H1 (cell line): Measurements from ENCODE around the gene UTP14C. TPM values are rescaled to one million over a fixed set of nuclear protein-coding genes. Genes with fewer than 3 reads are reported as not detected.

Experiments used
- CTCF ChIA-PET: fragments of 300-600 bp; sonication (Branson Sonifier 250); formaldehyde crosslinking; loops from one replicate; lab custom pipeline; 2021; ENCODE audit not compliant: partially characterized antibody; lab: Charles Lee
- POLR2A ChIA-PET: fragments of 300-600 bp; sonication (Branson Sonifier 250); formaldehyde crosslinking; loops from one replicate; lab custom pipeline; 2021; ENCODE audit warnings: inconsistent platforms; ENCODE audit not compliant: partially characterized antibody; lab: Charles Lee
- DNase-seq, 2 experiments: peaks; one replicate each; pipeline versions ENCODE4 v3.0.0 to v3.0.0-alpha.2; 2010 to 2022; ENCODE audit warnings: low spot score in 2 of 2, low read depth in 1 of 2, mixed read lengths in 1 of 2
- FAIRE-seq: peaks from 2 replicates; lab custom pipeline; 2011; peaks lifted over from hg19 to GRCh38; lab: Jason Lieb, UNC
- H2AFZ ChIP-seq: 2 replicates; pipeline ENCODE4 v1.8.1; 2012; ENCODE audit warnings: low read length, inconsistent platforms
- H2AK5ac ChIP-seq: 2 replicates; pipeline ENCODE4 v1.6.1; 2013; ENCODE audit warnings: low read depth, low read length
- H2BK120ac ChIP-seq: replicated peaks from 2 replicates; pipeline ENCODE3; 2013; ENCODE audit warnings: low read depth, low read length, inconsistent platforms
- H2BK12ac ChIP-seq: 2 replicates; pipeline ENCODE4 v1.6.1; 2013; ENCODE audit warnings: low read depth, low read length
- H2BK15ac ChIP-seq: 2 replicates; pipeline ENCODE4 v1.6.1; 2013; ENCODE audit warnings: low read length
- H2BK20ac ChIP-seq: 2 replicates; pipeline ENCODE4 v1.6.1; 2013; ENCODE audit warnings: low read length
- H2BK5ac ChIP-seq: 2 replicates; pipeline ENCODE4 v1.6.1; 2013; ENCODE audit warnings: low read depth, low read length
- H3K14ac ChIP-seq: 2 replicates; pipeline ENCODE4 v1.6.1; 2013; ENCODE audit warnings: inconsistent platforms; ENCODE audit not compliant: insufficient read length
- H3K18ac ChIP-seq: 2 replicates; pipeline ENCODE4 v1.6.1; 2013; ENCODE audit warnings: low read length; ENCODE audit errors: extremely low read depth
- H3K23ac ChIP-seq: 2 replicates; pipeline ENCODE4 v1.6.1; 2013; ENCODE audit warnings: inconsistent platforms; ENCODE audit not compliant: insufficient read length
- H3K23me2 ChIP-seq: 2 replicates; pipeline ENCODE4 v1.6.1; 2013; ENCODE audit warnings: low read depth, low read length
- H3K27ac ChIP-seq: 2 replicates; pipeline ENCODE4 v1.6.1; 2011; ENCODE audit warnings: low read depth, low read length, inconsistent platforms
- H3K27me3 ChIP-seq, 4 experiments: replicated peaks in 1 of 4; 1 replicate in 1 of 4; 2 replicates in 3 of 4; pipeline versions ENCODE4 v1.6.1 to v1.8.1; 2011 to 2013; ENCODE audit warnings: low read length in 3 of 4, mild to moderate bottlenecking in 3 of 4, inconsistent platforms in 2 of 4, mixed read lengths in 2 of 4, moderate library complexity in 1 of 4; ENCODE audit not compliant: control insufficient read depth in 3 of 4, insufficient read depth in 3 of 4; ENCODE audit errors: extremely low read depth in 1 of 4
- H3K36me3 ChIP-seq, 4 experiments: 2 replicates each; pipeline versions ENCODE4 v1.6.1 to v1.8.1; 2011 to 2013; ENCODE audit warnings: mild to moderate bottlenecking in 4 of 4, low read length in 3 of 4, moderate library complexity in 2 of 4, control low read depth in 1 of 4, inconsistent platforms in 1 of 4; ENCODE audit not compliant: insufficient read depth in 4 of 4, control insufficient read depth in 2 of 4
- H3K4ac ChIP-seq: replicated peaks from 2 replicates; pipeline ENCODE3; 2013; ENCODE audit warnings: low read length, low read depth, mixed read lengths, inconsistent platforms; ENCODE audit not compliant: insufficient read length
- H3K4me1 ChIP-seq, 4 experiments: replicated peaks in 1 of 4; 1 replicate in 1 of 4; 2 replicates in 3 of 4; pipeline versions ENCODE4 v1.6.1 to v1.8.1; 2011 to 2013; ENCODE audit warnings: low read length in 3 of 4, inconsistent platforms in 2 of 4, mixed read lengths in 1 of 4; ENCODE audit not compliant: insufficient read depth in 4 of 4, control insufficient read depth in 3 of 4
- H3K4me2 ChIP-seq, 2 experiments: 2 replicates each; pipeline versions ENCODE4 v1.6.1 to v1.8.1; 2011 to 2013; ENCODE audit warnings: low read depth in 2 of 2, low read length in 2 of 2, control low read depth in 1 of 2, inconsistent platforms in 1 of 2, mild to moderate bottlenecking in 1 of 2; ENCODE audit not compliant: insufficient read depth in 1 of 2
- H3K4me3 ChIP-seq, 4 experiments: fragments of 200-600, 300-600 bp in 1 of 4; sonication (generic), shearing (Covaris generic), sonication (Bioruptor Twin) in 1 of 4; 2 replicates each; pipeline versions ENCODE4 v1.5.1 to v1.8.1; 2011 to 2016; ENCODE audit warnings: low read length in 4 of 4, low read depth in 3 of 4, control low read depth in 2 of 4, inconsistent platforms in 2 of 4, mild to moderate bottlenecking in 2 of 4, mixed read lengths in 1 of 4, moderate library complexity in 1 of 4; ENCODE audit not compliant: insufficient read depth in 2 of 4; ENCODE audit errors: extremely low read depth in 1 of 4
- H3K56ac ChIP-seq: replicated peaks from 2 replicates; pipeline ENCODE3; 2013; ENCODE audit warnings: low read depth, mild to moderate bottlenecking, mixed read lengths, low read length, inconsistent platforms; ENCODE audit not compliant: insufficient read length
- H3K79me1 ChIP-seq: 2 replicates; pipeline ENCODE4 v1.6.1; 2013; ENCODE audit warnings: low read depth, low read length, control low read depth
- H3K79me2 ChIP-seq, 2 experiments: 2 replicates each; pipeline versions ENCODE4 v1.6.1 to v1.8.1; 2012 to 2013; ENCODE audit warnings: low read length in 2 of 2, mild to moderate bottlenecking in 2 of 2, inconsistent platforms in 1 of 2; ENCODE audit not compliant: insufficient read depth in 2 of 2, control insufficient read depth in 1 of 2
- H3K9ac ChIP-seq, 4 experiments: replicated peaks in 1 of 4; 1 replicate in 1 of 4; 2 replicates in 3 of 4; pipeline versions ENCODE4 v1.6.1 to v1.8.1; 2011 to 2013; ENCODE audit warnings: low read depth in 3 of 4, low read length in 3 of 4, control low read depth in 2 of 4, mild to moderate bottlenecking in 2 of 4, moderate library complexity in 2 of 4, inconsistent platforms in 1 of 4; ENCODE audit errors: extremely low read depth in 1 of 4
- H3K9me3 ChIP-seq, 2 experiments: 2 replicates each; pipeline versions ENCODE4 v1.6.1 to v1.8.1; 2012 to 2013; ENCODE audit warnings: mild to moderate bottlenecking in 2 of 2, moderate library complexity in 2 of 2, control low read depth in 1 of 2, inconsistent platforms in 1 of 2, low read depth in 1 of 2, low read length in 1 of 2, mixed read lengths in 1 of 2; ENCODE audit not compliant: insufficient read depth in 2 of 2
- H4K20me1 ChIP-seq, 2 experiments: replicated peaks in 1 of 2; 2 replicates each; pipeline versions ENCODE3 to v1.8.1; 2011 to 2013; ENCODE audit warnings: inconsistent platforms in 2 of 2, low read length in 2 of 2, mild to moderate bottlenecking in 1 of 2; ENCODE audit not compliant: insufficient read depth in 2 of 2, control insufficient read depth in 1 of 2
- H4K5ac ChIP-seq: 2 replicates; pipeline ENCODE4 v1.6.1; 2013; ENCODE audit warnings: low read length, low read depth, mixed read lengths, inconsistent platforms; ENCODE audit not compliant: insufficient read length
- H4K8ac ChIP-seq: 2 replicates; pipeline ENCODE4 v1.8.0; 2013; ENCODE audit warnings: mild to moderate bottlenecking, moderate library complexity, low read length, inconsistent platforms; ENCODE audit not compliant: insufficient read depth; ENCODE audit errors: extremely low read depth
- H4K91ac ChIP-seq: replicated peaks from 2 replicates; pipeline ENCODE3; 2013; ENCODE audit warnings: low read length, mixed read lengths, inconsistent platforms; ENCODE audit not compliant: insufficient read length
- JUND ChIP-seq: IDR thresholded peaks from 2 replicates; pipeline ENCODE4 v1.6.1; 2011; ENCODE audit warnings: mild to moderate bottlenecking, improper control_type of control experiment, low read length
- KDM5A ChIP-seq: fragments of 200-600 bp; IDR thresholded peaks from 2 replicates; pipeline ENCODE4 v1.7.1; 2012; ENCODE audit warnings: mild to moderate bottlenecking, low read length, inconsistent platforms, mixed read lengths
- PHF8 ChIP-seq: fragments of 200-600 bp; sonication (generic); conservative IDR thresholded peaks from 2 replicates; pipeline ENCODE4 v1.7.1; 2012; ENCODE audit warnings: low read depth, mild to moderate bottlenecking, inconsistent platforms, low read length, moderate library complexity
- TAF7 ChIP-seq: optimal IDR thresholded peaks from 2 replicates; pipeline ENCODE3; 2011; ENCODE audit warnings: low read depth, mild to moderate bottlenecking, inconsistent platforms, low read length, moderate library complexity, borderline replicate concordance
- TBP ChIP-seq: IDR thresholded peaks from 2 replicates; pipeline ENCODE4 v1.6.1; 2011; ENCODE audit warnings: low read depth, low read length, improper control_type of control experiment
- WGBS, 2 experiments: shearing (Covaris generic) in 1 of 2; methylation state at CpG; one replicate each; pipeline versions ENCODE4 v1.1.6 to v1.1.7; 2013 to 2015; ENCODE audit warnings: low lambda C conversion rate in 2 of 2, mixed read lengths in 2 of 2, inconsistent platforms in 1 of 2, low coverage in 1 of 2, missing lambda C conversion rate in 1 of 2; ENCODE audit not compliant: insufficient replicate concordance in 2 of 2, insufficient coverage in 1 of 2, insufficient read length in 1 of 2; ENCODE audit errors: extremely low coverage in 1 of 2, missing lambda C conversion rate in 1 of 2; 5-methylcytosine and 5-hydroxymethylcytosine counted together
- polyA plus RNA-seq, 7 experiments: library from polyadenylated mRNA; depleted of rRNA in 3 of 7; stranded (reverse) in 5 of 7; unstranded in 2 of 7; fragments of >200 nt in 5 of 7; fragments of 200-250 nt in 2 of 7; gene quantifications; 1 replicate in 5 of 7; 2 replicates in 1 of 7; 4 replicates in 1 of 7; pipeline versions ENCODE4 v1.2.1 to v1.2.3, GENCODE V29; 2011 to 2013; ENCODE audit warnings: missing spikeins in 2 of 7, mixed read lengths in 2 of 7
- total RNA-seq: library from RNA; stranded (reverse); fragmentation: NEBNext Ultra II Directional; extraction: Animal tissue kit (Norgen Biotek cat#: 25700); gene quantifications from 2 replicates; pipeline ENCODE4 v1.2.1, GENCODE V29; 2021

Gene UTP14C
- total and polyA plus RNA-seq, 2 of the 8 experiments (the other 6 are each of a cell fraction or from before 2014, with no cell fraction given), result 6.8 to 22.7 TPM

- no peak overlapping the region for H3K23ac ChIP-seq
- peaks cover 0 to 50% of the 10 kb centered on the region in 2 experiments; a peak in 3 of 4 replicates for H3K79me2 ChIP-seq
- no peak overlapping the region for H2BK12ac ChIP-seq
- peak overlapping the region; percentile 89 to 98 (median 94) for H3K4me3 ChIP-seq
- no peak overlapping the region for H3K14ac ChIP-seq
- H3K23me2 ChIP-seq, result peaks cover 8% of the 10 kb centered on the region
- H2BK120ac ChIP-seq, result peak overlapping the region; percentile 87
- H2BK20ac ChIP-seq, result no peak overlapping the region
- peaks cover 2 to 21% (median 13%) of the 10 kb centered on the region in 4 experiments for H3K27me3 ChIP-seq
- H3K4me2 ChIP-seq, result peak overlapping the region; percentile 54 to 94
- peak overlapping the region; percentile 95 for H3K18ac ChIP-seq
- H3K36me3 ChIP-seq, result peaks cover 0 to 5% (median 0%) of the 10 kb centered on the region in 4 experiments; a peak in 2 of 8 replicates
- H3K56ac ChIP-seq, result peak overlapping the region; percentile 59
- H2BK5ac ChIP-seq, result peak overlapping the region; percentile 78; the same call in 1 of the 2 replicates
- no peak overlapping the region for H2AK5ac ChIP-seq
- H3K79me1 ChIP-seq, result no peaks in the 10 kb centered on the region; the same call in 1 of the 2 replicates
- H4K8ac ChIP-seq, result peak overlapping the region; percentile 83; the same call in 1 of the 2 replicates
- H2AFZ ChIP-seq, result peak overlapping the region; percentile 98
- H3K9ac ChIP-seq, result peak overlapping the region; percentile 80 to 98 (median 90)
- TF ChIP-seq PHF8 (peak; percentile 85; the same call in 1 of the 2 replicates), JUND (no peak), TBP (no peak), KDM5A (0 out of 2 replicates have a peak, but pooled peaks have one; percentile 65), TAF7 (no peak)
- DNase-seq, result no peak
- peaks cover 0 to 6% of the 10 kb centered on the region in 2 experiments for H4K20me1 ChIP-seq
- H3K4me1 ChIP-seq, result no peaks in the 10 kb centered on the region; a peak in 1 of 7 replicates
- whole genome bisulfite sequencing, 2 experiments, result 1% methylated on average over 8 of the region's 8 CpGs; no CpG with 5 or more reads in 1 of the 2 experiments
- ChIA-PET POLR2A (interaction anchor here (1.1 to 2.0 kb wide), 9 partner anchors 9 to 115 kb away, joined by 3 to 8 read pairs (median 5); no protein-coding TSS in a partner anchor), CTCF (interaction anchor here (0.9 to 3.0 kb wide), 7 partner anchors 9 to 117 kb away, joined by 3 to 12 read pairs (median 3); partner anchors contain the start of genes NEK5 and UTP14C)
- H2BK15ac ChIP-seq, result no peak overlapping the region
- H3K9me3 ChIP-seq, result no peaks in the 10 kb centered on the region; a peak in 1 of 4 replicates
- H4K5ac ChIP-seq, result no peak overlapping the region
- peak overlapping the region; percentile 79; the same call in 1 of the 2 replicates for H3K27ac ChIP-seq
- H3K4ac ChIP-seq, result no peak overlapping the region
- no peak overlapping the region for H4K91ac ChIP-seq
- FAIRE-seq, result no peak
Measured at GRCh38 chr13:52012512-52012836, 12.0 kb upstream of the UTP14C start.
